Lower lobe of right lung (tissue), 2 donors: Measurements from ENCODE around the gene PRDM16. TPM values are rescaled to one million over a fixed set of nuclear protein-coding genes. Genes with fewer than 3 reads are reported as not detected.

Experiments used
- ATAC-seq, 2 donors: fragments of 200-7000 bp; cut with Tn5 transposase; one replicate each; pipeline ENCODE4 v1.9.1; 2020 to 2022; ENCODE audit warnings: mild to moderate bottlenecking in 2 of 2, moderate library complexity in 2 of 2
- DNase-seq: peaks from one replicate; pipeline ENCODE4 v3.0.0-alpha.2; 2020
- H3K27ac ChIP-seq: fragments of 200-600 bp; one replicate; pipeline ENCODE4 v1.8.0; 2022
- H3K27me3 ChIP-seq: fragments of 200-600 bp; one replicate; pipeline ENCODE4 v1.8.0; 2022; ENCODE audit warnings: low read depth
- H3K36me3 ChIP-seq: fragments of 200-600 bp; one replicate; pipeline ENCODE4 v1.8.0; 2022; ENCODE audit warnings: mild to moderate bottlenecking
- H3K4me1 ChIP-seq: fragments of 200-600 bp; one replicate; pipeline ENCODE4 v1.8.0; 2022
- H3K4me3 ChIP-seq: fragments of 200-600 bp; one replicate; pipeline ENCODE4 v1.8.0; 2022; ENCODE audit warnings: mild to moderate bottlenecking
- H3K9me3 ChIP-seq: fragments of 200-600 bp; one replicate; pipeline ENCODE4 v1.8.0; 2022
- CTCF ChIP-seq: fragments of 200-600 bp; IDR thresholded peaks from one replicate; pipeline ENCODE4 v1.8.0; 2022; ENCODE audit warnings: antibody characterized with exemption, mild to moderate bottlenecking
- intact Hi-C: fragments of 100-400 bp; cut with DNase I; formaldehyde crosslinking; loops from one replicate; pipeline ENCODE4 v1.11.0; 2022
- total RNA-seq: library from RNA; stranded (reverse); fragmentation: NEBNext Ultra II Directional; extraction: Animal tissue kit (Norgen Biotek cat#: 25700); gene quantifications from one replicate; pipeline ENCODE4 v1.2.1, GENCODE V29; 2021
- donor health status: DM: no; HTN: yes; CAD: no; lungs with severe emphysema.

The PRDM16 gene
- total RNA-seq, 1 donor from 2014 or later: 19.2 TPM

- Histone ChIP-seq H3K36me3 (no peaks in the 10 kb centered on the region), H3K4me1 (peaks cover 15% of the 10 kb centered on the region), H3K27me3 (peaks cover 13% of the 10 kb centered on the region), H3K27ac (no peak overlapping the region), H3K4me3 (no peak overlapping the region), H3K9me3 (no peaks in the 10 kb centered on the region)
- intact Hi-C loops: no loop called here
- no peak for TF ChIP-seq CTCF
- no peak for ATAC-seq
- no peak for DNase-seq
Observed at GRCh38 chr1:3322450-3323020, 253.5 kb downstream of the PRDM16 start.

- Histone ChIP-seq H3K36me3 (no peaks in the 10 kb centered on the region), H3K9me3 (no peaks in the 10 kb centered on the region), H3K27ac (no peak overlapping the region), H3K27me3 (peaks cover 13% of the 10 kb centered on the region), H3K4me3 (no peak overlapping the region), H3K4me1 (peaks cover 15% of the 10 kb centered on the region)
- TF ChIP-seq CTCF: no peak
- intact Hi-C loops: no loop called here
- DNase-seq (peak; percentile 84), ATAC-seq (peak; percentile 79 to 89)
Observed at GRCh38 chr1:3323021-3323795, 254.2 kb downstream of the PRDM16 start.

- Histone ChIP-seq H3K4me1 (peaks cover 15% of the 10 kb centered on the region), H3K36me3 (no peaks in the 10 kb centered on the region), H3K4me3 (no peak overlapping the region), H3K27ac (no peak overlapping the region), H3K27me3 (peaks cover 13% of the 10 kb centered on the region), H3K9me3 (no peaks in the 10 kb centered on the region)
- ATAC-seq (no peak), DNase-seq (no peak)
- intact Hi-C loops: no loop called here
- no peak for TF ChIP-seq CTCF
Observed at GRCh38 chr1:3323796-3324703, 255.0 kb downstream of the PRDM16 start.

GRCh38 chr1:3324704-3325535 is 255.9 kb downstream of the PRDM16 start:
- Histone ChIP-seq H3K27me3 (peaks cover 13% of the 10 kb centered on the region), H3K4me1 (peaks cover 9% of the 10 kb centered on the region), H3K9me3 (no peaks in the 10 kb centered on the region), H3K36me3 (no peaks in the 10 kb centered on the region), H3K27ac (no peak overlapping the region), H3K4me3 (no peak overlapping the region)
- ATAC-seq (no peak), DNase-seq (no peak)
- intact Hi-C loops: no loop called here
- no peak for TF ChIP-seq CTCF
